Raji (cell line): Measurements from ENCODE around the gene C5orf46.

Experiments
- POLR2A ChIP-seq: IDR thresholded peaks from 2 replicates; pipeline ENCODE4 v1.6.1; 2011; ENCODE audit warnings: low read depth, low read length, control low read depth; ENCODE audit not compliant: insufficient read depth

C5orf46 gene

GRCh38 chr5:147904110-147904509, 2.2 kb downstream of the C5orf46 start:
- TF ChIP-seq POLR2A, result no peak

GRCh38 chr5:147902609-147903115, 3.7 kb downstream of the C5orf46 start:
- TF ChIP-seq POLR2A, result no peak

GRCh38 chr5:147901599-147902039, 4.7 kb downstream of the C5orf46 start:
- TF ChIP-seq POLR2A, result no peak

- no peak for TF ChIP-seq POLR2A
Measured at GRCh38 chr5:147898875-147899401, 7.4 kb downstream of the C5orf46 start.

GRCh38 chr5:147895864-147896263, 10.5 kb downstream of the C5orf46 start:
- no peak for TF ChIP-seq POLR2A

GRCh38 chr5:147893820-147894219, 12.5 kb downstream of the C5orf46 start:
- TF ChIP-seq POLR2A, result no peak

- no peak for TF ChIP-seq POLR2A
Measured at GRCh38 chr5:147892696-147893296, 13.5 kb downstream of the C5orf46 start.

GRCh38 chr5:147887930-147888329, 18.4 kb downstream of the C5orf46 start:
- TF ChIP-seq POLR2A, result no peak

- TF ChIP-seq POLR2A, result no peak
Measured at GRCh38 chr5:147887026-147887627, 19.2 kb downstream of the C5orf46 start.

- TF ChIP-seq POLR2A, result no peak
Measured at GRCh38 chr5:147882586-147883313, 23.6 kb downstream of the C5orf46 start.

GRCh38 chr5:147880487-147880886, 25.9 kb downstream of the C5orf46 start:
- no peak for TF ChIP-seq POLR2A

- TF ChIP-seq POLR2A, result no peak
Measured at GRCh38 chr5:147879784-147880183, 26.6 kb downstream of the C5orf46 start.

- no peak for TF ChIP-seq POLR2A
Measured at GRCh38 chr5:147878066-147878759, 28.1 kb downstream of the C5orf46 start, which contains the start of gene SCGB3A2. Gene SCGB3A2 (plus strand): TSS chr5:147878711. CDS start chr5:147878804, 93 bp downstream.

- no peak for TF ChIP-seq POLR2A
Measured at GRCh38 chr5:147876626-147877025, 29.7 kb downstream of the C5orf46 start.

GRCh38 chr5:147876141-147876540, 30.2 kb downstream of the C5orf46 start:
- no peak for TF ChIP-seq POLR2A

- no peak for TF ChIP-seq POLR2A
Measured at GRCh38 chr5:147874910-147875367, 31.4 kb downstream of the C5orf46 start.

- no peak for TF ChIP-seq POLR2A
Measured at GRCh38 chr5:147869112-147869511, 37.2 kb downstream of the C5orf46 start.
